Keratinocyte (primary cell): Measurements from ENCODE around the gene SLC38A4. TPM values are rescaled to one million over a fixed set of nuclear protein-coding genes. Genes with fewer than 3 reads are reported as not detected.

Experiments
- DNase-seq: peaks from one replicate; pipeline ENCODE4 v3.0.0-alpha.2; 2011; ENCODE audit warnings: low read depth, missing footprints, low spot score
- FAIRE-seq: peaks from 2 replicates; lab custom pipeline; 2011; peaks lifted over from hg19 to GRCh38; lab: Jason Lieb, UNC
- H2AFZ ChIP-seq: 2 replicates; pipeline ENCODE4 v1.6.0; 2012; ENCODE audit warnings: low read length, control low read depth, inconsistent platforms; ENCODE audit not compliant: control insufficient read depth
- H3K27ac ChIP-seq: 2 replicates; pipeline ENCODE4 v1.5.1; 2011; ENCODE audit warnings: low read length; ENCODE audit not compliant: control insufficient read depth, insufficient read depth
- H3K27me3 ChIP-seq: 3 replicates; pipeline ENCODE4 v1.6.0; 2011; ENCODE audit warnings: low read length; ENCODE audit not compliant: control insufficient read depth, insufficient read depth; ENCODE audit errors: extremely low read depth
- H3K36me3 ChIP-seq, 2 experiments: 2 replicates in 1 of 2; 3 replicates in 1 of 2; pipeline ENCODE4 v1.5.1; 2011; ENCODE audit warnings: low read length in 2 of 2, mild to moderate bottlenecking in 1 of 2; ENCODE audit not compliant: control insufficient read depth in 2 of 2, insufficient read depth in 2 of 2; ENCODE audit errors: extremely low read depth in 1 of 2
- H3K4me1 ChIP-seq: 3 replicates; pipeline ENCODE4 v1.5.1; 2011; ENCODE audit warnings: low read length; ENCODE audit not compliant: control insufficient read depth, insufficient read depth; ENCODE audit errors: extremely low read depth
- H3K4me2 ChIP-seq: 3 replicates; pipeline ENCODE4 v1.6.0; 2011; ENCODE audit warnings: low read depth, low read length; ENCODE audit not compliant: control insufficient read depth, insufficient read depth; ENCODE audit errors: extremely low read depth
- H3K4me3 ChIP-seq, 3 experiments: fragments of 200-600 bp in 1 of 3; sonication (generic) in 1 of 3; 2 replicates in 2 of 3; 3 replicates in 1 of 3; pipeline ENCODE4 v1.5.1; 2011 to 2016; ENCODE audit warnings: low read length in 3 of 3, mild to moderate bottlenecking in 3 of 3, control low read depth in 2 of 3, inconsistent platforms in 1 of 3, low read depth in 1 of 3, mixed read lengths in 1 of 3, mixed run types in 1 of 3, moderate library complexity in 1 of 3; ENCODE audit not compliant: control insufficient read depth in 2 of 3, insufficient read depth in 2 of 3; ENCODE audit errors: extremely low read depth in 1 of 3
- H3K79me2 ChIP-seq: 2 replicates; pipeline ENCODE4 v1.6.0; 2012; ENCODE audit warnings: low read length; ENCODE audit not compliant: control insufficient read depth, insufficient read depth
- H3K9ac ChIP-seq: 3 replicates; pipeline ENCODE4 v1.6.0; 2011; ENCODE audit warnings: low read length; ENCODE audit not compliant: control insufficient read depth, insufficient read depth; ENCODE audit errors: extremely low read depth
- H3K9me1 ChIP-seq: 3 replicates; pipeline ENCODE4 v1.6.0; 2011; ENCODE audit warnings: low read length; ENCODE audit not compliant: control insufficient read depth, insufficient read depth; ENCODE audit errors: extremely low read depth
- H3K9me3 ChIP-seq: 2 replicates; pipeline ENCODE4 v1.5.1; 2012; ENCODE audit warnings: low read depth, low read length; ENCODE audit not compliant: control insufficient read depth
- H4K20me1 ChIP-seq: 3 replicates; pipeline ENCODE4 v1.6.0; 2011; ENCODE audit warnings: low read length; ENCODE audit not compliant: control insufficient read depth, insufficient read depth; ENCODE audit errors: extremely low read depth
- EZH2 ChIP-seq: IDR thresholded peaks from one replicate; pipeline ENCODE4 v1.6.1; 2012; ENCODE audit warnings: inconsistent platforms, mild to moderate bottlenecking, low read length, moderate library complexity
- dilution Hi-C: fragments of 300-500 bp; cut with MboI; formaldehyde crosslinking; loops from one replicate; pipeline ENCODE4 v1.7.0; 2020; ENCODE audit warnings: low sequenced_read_pairs; ENCODE audit not compliant: extremely low pct_ligation_motif_present
- polyA plus RNA-seq, 5 experiments: library from polyadenylated mRNA; depleted of rRNA in 3 of 5; stranded (reverse) in 3 of 5; stranded (forward) in 1 of 5; unstranded in 1 of 5; fragments of >200 nt; gene quantifications; 1 replicate in 1 of 5; 2 replicates in 3 of 5; 3 replicates in 1 of 5; pipeline versions ENCODE4 v1.2.1 to v1.2.3, GENCODE V29; 2011 to 2012; ENCODE audit warnings: missing spikeins in 2 of 5, low read depth in 1 of 5, low replicate concordance in 1 of 5
- TF ChIP-seq, protein P1 (sequence below), 3 experiments: IDR thresholded peaks in 1 of 3; conservative IDR thresholded peaks in 1 of 3; optimal IDR thresholded peaks in 1 of 3; 2 replicates in 2 of 3; 3 replicates in 1 of 3; pipeline versions ENCODE3 to v1.5.1; 2011; ENCODE audit warnings: low read length in 3 of 3, mild to moderate bottlenecking in 3 of 3, moderate library complexity in 2 of 3, control low read depth in 1 of 3, inconsistent platforms in 1 of 3; ENCODE audit not compliant: insufficient read depth in 2 of 3; ENCODE audit errors: extremely low read depth in 1 of 3

Gene SLC38A4
- polyA plus RNA-seq, 1 donor (not counting 4 experiments of a cell fraction or from before 2014, with no cell fraction given), result 0.37 TPM

DNA sequence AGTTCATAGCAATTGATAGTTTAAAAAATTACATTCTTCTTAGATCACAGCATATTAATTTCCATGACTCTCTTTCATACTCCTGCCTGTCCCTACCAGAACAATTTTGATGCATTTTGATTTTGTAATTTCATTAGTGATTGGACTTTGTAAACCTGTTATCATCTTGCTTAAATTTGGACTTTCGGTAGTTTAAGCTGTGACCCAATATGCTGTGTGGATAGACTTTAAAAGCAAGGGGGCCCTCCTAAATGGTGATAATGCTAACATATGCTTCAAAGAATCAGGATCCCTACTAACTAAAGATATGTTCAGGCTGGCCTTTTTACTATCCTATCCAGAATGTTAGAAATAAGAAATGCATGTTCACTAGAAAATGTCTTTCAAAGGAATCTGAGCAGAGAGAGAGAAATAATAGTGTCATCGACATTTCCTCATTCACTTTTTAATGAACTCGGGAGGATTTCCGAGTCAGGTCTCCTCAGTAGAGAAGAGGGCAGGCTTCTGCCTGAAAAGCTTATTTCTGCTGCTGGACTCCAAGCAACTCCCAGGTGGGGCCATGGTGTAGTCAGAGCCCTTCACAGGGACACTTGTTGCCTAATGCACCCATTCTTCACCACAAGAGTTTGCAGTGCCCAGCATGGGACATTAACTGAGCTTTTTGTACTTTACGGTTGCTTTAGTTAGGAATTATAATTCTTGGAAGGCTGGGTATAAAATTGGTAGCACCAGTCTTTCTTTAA lies 16.7 kb downstream of the SLC38A4 start:
- DNase-seq, result no peak
- Histone ChIP-seq H3K9me3 (no peaks in the 10 kb centered on the region), H2AFZ (no peak overlapping the region), H3K27me3 (no peaks in the 10 kb centered on the region), H3K9ac (no peak overlapping the region), H3K27ac (no peak overlapping the region), H3K36me3 (no peaks in the 10 kb centered on the region), H4K20me1 (no peaks in the 10 kb centered on the region), H3K79me2 (no peaks in the 10 kb centered on the region), H3K4me3 (no peak overlapping the region), H3K9me1 (no peaks in the 10 kb centered on the region), H3K4me1 (no peaks in the 10 kb centered on the region), H3K4me2 (no peak overlapping the region)
- TF ChIP-seq EZH2, result no peak
- TF ChIP-seq, protein P1, sequence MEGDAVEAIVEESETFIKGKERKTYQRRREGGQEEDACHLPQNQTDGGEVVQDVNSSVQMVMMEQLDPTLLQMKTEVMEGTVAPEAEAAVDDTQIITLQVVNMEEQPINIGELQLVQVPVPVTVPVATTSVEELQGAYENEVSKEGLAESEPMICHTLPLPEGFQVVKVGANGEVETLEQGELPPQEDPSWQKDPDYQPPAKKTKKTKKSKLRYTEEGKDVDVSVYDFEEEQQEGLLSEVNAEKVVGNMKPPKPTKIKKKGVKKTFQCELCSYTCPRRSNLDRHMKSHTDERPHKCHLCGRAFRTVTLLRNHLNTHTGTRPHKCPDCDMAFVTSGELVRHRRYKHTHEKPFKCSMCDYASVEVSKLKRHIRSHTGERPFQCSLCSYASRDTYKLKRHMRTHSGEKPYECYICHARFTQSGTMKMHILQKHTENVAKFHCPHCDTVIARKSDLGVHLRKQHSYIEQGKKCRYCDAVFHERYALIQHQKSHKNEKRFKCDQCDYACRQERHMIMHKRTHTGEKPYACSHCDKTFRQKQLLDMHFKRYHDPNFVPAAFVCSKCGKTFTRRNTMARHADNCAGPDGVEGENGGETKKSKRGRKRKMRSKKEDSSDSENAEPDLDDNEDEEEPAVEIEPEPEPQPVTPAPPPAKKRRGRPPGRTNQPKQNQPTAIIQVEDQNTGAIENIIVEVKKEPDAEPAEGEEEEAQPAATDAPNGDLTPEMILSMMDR (optimal IDR thresholded peaks at IDR 0.05 in 1 of 3, IDR thresholded peaks at IDR 0.05 in 1 of 3, conservative IDR thresholded peaks at IDR 0.05 in 1 of 3; ENCODE audit: extremely low read depth in 1 of 3, insufficient read depth in 2 of 3, low read length in 3 of 3), result no peak
- dilution Hi-C loops, result no loop called here
- no peak for FAIRE-seq

DNA sequence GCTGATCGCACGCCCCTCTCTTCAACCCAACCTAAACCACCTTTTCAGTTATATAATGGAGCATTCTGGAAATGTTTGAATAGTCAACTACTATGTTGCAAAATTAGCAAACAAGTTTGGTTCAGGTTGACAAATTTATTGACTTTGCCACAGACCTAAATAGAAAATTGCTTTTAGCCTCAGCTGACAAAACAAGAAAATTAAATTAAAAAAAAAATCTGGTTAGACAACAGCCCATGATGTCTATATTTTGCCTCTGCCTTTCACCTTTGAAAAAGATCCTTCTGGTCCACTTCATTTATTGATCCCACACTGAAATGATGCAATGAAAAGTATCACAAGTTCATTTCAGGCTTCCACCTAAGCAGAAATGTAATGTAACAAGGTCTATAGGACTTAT lies 17.5 kb downstream of the SLC38A4 start:
- no peaks in the 10 kb centered on the region for H3K27me3 ChIP-seq
- FAIRE-seq, result no peak
- H3K9me3 ChIP-seq, result no peaks in the 10 kb centered on the region
- H3K4me1 ChIP-seq, result no peaks in the 10 kb centered on the region
- H3K36me3 ChIP-seq, result no peaks in the 10 kb centered on the region
- H3K27ac ChIP-seq, result no peak overlapping the region
- H2AFZ ChIP-seq, result no peak overlapping the region
- dilution Hi-C loops, result no loop called here
- no peak for DNase-seq
- H3K4me3 ChIP-seq, result no peak overlapping the region
- H3K9ac ChIP-seq, result no peak overlapping the region
- no peak for TF ChIP-seq EZH2
- TF ChIP-seq, protein P1 (optimal IDR thresholded peaks at IDR 0.05 in 1 of 3, IDR thresholded peaks at IDR 0.05 in 1 of 3, conservative IDR thresholded peaks at IDR 0.05 in 1 of 3; ENCODE audit: extremely low read depth in 1 of 3, insufficient read depth in 2 of 3, low read length in 3 of 3), result no peak
- no peaks in the 10 kb centered on the region for H3K79me2 ChIP-seq
- no peaks in the 10 kb centered on the region for H3K9me1 ChIP-seq
- H4K20me1 ChIP-seq, result no peaks in the 10 kb centered on the region
- no peak overlapping the region for H3K4me2 ChIP-seq
